NCI-H510A treated with DMSO at 0.1 percent for 48 hours (cell line): ENCODE data around the gene LYAR.
"Not testable (repeated sequence)": the region's sequence is repeated elsewhere in the genome, so short reads cannot be mapped to it uniquely, and the experiment has no call there.

Source experiments
- DNase-seq: peaks from one replicate; lab custom pipeline; 2025; lab: John Stamatoyannopoulos, UW

LYAR gene

DNA sequence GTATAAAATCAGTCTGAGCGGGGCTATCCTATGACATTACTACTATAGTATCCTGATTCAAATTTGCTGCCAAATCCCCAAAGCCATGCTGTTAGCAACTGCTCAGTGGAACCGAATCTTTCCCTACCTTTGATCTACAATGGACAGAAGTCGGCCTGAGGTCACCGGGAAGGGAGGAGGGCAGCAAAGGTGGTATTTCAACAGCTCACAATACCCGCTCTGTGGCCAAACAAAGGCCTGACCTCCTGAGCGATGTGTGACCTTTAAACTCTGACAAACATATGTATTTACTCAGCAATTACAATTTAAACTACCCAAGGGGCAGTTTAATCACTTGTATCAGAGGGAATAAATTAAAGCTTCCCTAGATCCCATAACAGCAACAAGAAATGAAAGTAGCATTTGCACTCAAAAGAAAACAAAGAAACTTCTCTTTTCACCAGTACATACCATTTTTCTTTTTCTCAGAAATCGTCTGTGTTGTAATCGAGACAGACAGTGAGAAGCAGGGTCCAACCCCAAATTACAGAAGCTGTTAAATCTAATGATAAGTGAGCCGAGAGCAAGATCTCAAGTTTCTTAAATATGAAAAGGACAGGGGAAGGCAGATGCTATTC is 30.4 kb downstream of the LYAR start:
- DNase-seq: no peak

DNA sequence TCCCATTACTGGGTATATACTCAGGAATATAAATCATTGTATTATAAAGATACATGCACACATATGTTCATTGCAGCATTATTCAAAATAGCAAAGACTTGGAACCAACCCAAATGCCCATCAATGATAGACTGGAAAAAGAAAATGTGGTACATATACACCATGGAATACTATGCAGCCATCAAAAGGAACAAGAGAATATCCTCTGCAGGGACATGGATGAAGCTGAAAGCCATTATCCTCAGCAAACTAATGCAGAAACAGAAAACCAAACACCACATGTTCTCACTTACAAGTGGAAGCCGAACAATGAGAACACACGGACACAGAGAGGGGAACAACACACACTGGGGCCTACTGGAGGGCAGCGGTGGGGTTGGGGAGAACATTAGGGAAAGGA is 32.2 kb downstream of the LYAR start:
- DNase-seq: not testable (repeated sequence)

DNA sequence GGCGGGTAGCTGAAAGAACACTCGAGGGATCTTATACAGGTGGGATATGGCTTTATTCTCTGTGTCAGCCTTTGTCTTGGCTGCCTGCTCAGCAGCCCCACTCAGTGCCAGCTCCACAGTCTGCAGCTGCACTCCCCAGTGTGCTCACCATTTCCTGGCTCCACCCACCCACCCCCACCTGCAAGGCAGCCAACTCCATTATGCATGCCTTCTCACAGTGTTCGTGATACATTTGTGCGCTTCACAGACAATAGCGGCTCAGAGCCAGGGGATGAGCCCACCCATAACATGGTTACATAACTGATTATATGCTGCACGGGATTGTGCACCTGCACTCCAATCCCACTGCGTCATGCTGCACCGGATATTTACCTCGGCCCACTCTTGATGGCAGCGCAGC is 33.2 kb downstream of the LYAR start:
- DNase-seq: no peak

DNA sequence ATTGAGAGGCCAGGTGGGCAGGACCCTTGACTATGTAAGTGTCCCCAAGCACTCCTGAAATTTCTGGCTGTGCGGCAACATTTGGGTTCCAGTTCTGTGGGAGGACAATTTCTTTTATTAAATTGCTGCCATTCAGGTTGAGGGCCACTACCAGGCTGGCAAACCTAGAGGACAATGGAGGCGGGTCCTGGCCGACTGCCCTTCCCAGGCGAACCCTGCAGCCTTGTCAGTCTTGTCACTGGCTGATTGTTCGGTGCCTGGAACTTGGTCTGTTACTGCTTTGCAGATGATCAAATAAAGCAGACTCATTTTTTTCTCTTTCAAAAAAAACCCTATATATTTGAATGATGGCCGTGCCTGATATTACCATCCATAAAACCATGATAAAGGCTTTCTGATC is 35.3 kb downstream of the LYAR start:
- DNase-seq: no peak

DNA sequence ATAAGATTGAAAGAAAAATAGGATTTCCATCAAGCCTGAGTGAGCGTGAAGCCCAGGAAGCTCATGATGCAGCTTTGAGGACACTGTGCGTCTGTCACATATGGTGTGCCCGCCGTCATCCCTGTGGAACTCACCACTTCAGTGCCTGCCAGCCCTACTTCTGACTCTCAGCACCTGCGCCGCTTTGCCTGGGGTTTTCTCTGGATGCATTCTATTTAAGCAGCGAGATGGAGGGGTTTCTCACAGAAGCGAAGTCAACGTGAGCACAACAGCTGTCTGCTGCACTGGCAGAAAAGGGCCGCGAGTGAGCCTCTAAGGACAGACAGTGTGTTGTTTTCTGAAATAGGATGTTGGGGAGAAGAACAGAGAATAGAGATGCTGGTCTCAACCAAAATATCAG is 35.8 kb downstream of the LYAR start:
- DNase-seq: no peak

DNA sequence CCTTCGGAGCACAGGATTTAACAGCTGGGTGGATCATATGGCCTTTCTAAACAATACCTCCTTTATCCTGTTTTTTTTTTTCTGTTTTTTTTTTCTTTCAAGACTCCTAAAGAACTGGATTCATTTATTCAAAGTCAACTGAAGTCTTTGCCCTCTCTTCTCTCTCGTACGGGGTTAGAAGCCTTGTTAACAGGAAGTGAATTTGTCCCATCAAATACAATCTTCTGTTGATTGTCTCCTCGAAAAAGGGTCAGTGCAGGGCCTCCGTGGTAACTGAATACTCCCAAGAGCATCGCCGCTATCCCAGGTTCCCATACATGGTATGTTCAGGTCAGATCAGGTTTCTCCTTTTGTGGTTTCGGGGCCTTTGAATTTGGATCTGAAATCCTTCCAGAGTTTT is 40.1 kb downstream of the LYAR start:
- no peak for DNase-seq

DNA sequence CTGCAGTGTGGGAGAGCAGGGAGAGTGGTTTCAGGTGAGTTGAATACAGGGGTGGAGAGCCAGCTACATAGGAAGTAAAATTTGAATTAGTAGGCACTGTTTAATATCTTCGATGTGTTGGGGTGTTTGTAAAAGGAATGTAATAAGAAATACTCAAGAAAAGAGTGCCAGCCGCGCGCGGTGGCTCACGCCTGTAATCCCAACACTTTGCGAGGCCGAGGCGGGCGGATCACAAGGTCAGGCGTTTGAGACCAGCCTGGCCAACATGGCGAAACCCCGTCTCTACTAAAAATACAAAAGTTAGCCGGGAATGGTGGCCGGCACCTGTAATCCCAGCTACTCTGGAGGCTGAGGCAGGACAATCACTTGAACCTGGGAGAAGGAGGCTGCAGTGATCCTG is 40.6 kb downstream of the LYAR start:
- not testable (repeated sequence) for DNase-seq

DNA sequence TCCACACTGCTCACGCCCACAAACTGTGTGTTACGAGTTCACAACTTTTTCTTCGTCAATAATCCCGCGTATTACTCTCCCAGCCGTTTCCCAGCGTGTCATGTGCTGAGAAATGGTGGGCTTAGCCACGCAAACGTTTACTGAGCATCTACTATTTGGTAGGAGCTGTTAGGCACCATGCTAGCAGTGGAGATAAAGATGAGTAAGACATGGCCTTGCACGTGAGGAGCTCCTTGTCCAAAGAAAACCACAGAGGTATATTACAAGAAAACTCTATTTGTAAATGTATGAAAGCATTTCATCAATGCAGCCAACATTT is 41.1 kb downstream of the LYAR start:
- no peak for DNase-seq

DNA sequence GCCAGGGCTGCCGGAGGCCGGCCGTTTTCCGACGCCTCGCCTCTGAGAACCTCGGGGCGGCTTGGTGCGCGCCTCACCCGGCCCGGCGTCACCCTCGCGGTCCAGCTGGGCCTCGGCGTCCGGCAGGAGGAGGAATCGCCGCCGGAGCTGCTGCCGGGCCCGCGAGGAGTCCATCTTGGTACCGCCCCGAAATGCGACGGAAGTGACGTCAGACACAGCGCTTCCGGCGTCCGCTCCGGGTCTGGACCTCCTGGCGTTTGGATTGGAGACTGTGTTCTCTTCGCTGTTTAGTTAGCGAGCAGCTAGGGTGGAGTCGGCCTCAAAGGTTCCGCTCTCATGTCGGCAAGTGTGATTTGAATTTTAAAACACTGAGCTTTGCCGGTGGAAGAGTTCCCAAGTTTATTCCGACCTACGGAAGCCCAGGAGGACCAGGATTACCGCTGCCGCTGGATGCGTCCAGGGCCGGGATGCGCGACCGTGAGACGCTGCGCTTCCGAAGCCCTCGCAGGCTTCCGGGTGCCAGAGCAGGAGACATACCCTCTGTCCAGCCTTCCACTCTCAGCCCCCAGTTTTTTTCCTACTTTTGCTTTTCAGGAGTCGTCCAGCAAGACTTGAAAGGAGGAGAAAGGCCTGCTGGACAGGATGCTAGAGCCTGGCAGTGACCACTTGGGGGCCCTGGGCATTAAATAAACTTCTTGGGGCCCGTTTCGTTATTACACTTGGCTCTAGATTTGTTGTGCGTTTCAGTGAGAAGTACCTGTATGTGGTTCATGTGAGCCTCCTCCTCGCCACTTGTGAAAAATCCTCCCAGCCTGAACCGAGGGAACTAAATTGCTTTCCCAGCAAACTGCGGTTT is 41.7 kb downstream of the LYAR start, which contains the start of gene TMEM128:
Gene TMEM128 (minus strand): TSS at position 195 of the 856 bp plus-strand sequence. CDS start 21 bp downstream, at position 174.
- peak; percentile 86 for DNase-seq

DNA sequence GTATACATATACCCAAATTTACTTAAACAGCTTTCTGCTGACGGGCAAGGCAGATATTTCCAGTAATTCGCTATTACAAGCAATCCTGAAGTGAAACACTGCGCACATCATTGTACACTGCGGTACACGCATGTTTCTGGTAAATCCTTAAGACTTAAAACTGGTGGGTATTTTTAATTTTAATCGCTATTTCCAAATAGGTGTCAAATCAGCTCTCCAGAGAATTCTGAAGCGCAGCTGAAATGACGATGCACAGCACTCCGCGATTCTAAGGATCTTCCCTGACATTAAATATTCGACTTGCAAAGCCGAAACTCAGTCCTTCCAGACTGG is 42.3 kb downstream of the LYAR start:
- peak; percentile 31 for DNase-seq

DNA sequence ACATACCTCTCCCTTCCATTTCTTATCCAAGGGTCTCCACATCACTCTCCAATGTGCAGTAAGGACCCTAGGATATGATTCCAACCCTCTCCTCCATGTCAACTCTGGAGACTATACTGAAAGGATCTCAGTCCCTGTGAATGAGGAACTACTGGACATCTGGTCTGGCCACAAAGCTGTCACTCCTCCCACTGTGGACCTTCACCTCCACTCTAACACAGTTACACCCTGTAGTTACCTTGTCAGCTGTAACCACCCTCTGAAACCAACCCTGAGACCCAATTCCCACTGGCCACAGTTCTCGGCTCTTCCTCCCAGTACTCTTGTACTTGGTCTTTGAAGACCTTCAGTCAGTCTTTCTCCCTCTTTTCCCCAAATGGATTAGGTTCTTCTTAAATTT is 44.8 kb downstream of the LYAR start:
- no peak for DNase-seq

DNA sequence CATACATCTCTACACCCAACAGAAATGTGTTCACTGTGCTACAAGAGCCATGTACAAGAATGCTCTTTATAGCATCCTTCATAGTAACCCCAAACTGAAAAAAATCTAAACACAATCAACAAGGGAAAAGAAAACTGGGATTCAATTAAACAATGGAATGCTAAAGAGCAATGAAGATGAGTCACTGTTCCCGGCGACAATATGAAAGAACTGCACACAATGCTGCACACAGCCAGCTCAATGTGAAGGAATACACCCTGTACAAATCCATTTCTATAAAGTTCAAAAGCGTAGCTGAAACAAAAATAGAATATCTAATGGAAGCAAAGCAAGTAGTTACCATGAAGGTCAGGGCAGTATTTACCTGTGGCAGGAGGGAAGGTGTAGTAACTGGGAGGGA is 50.4 kb downstream of the LYAR start:
- not testable (repeated sequence) for DNase-seq

DNA sequence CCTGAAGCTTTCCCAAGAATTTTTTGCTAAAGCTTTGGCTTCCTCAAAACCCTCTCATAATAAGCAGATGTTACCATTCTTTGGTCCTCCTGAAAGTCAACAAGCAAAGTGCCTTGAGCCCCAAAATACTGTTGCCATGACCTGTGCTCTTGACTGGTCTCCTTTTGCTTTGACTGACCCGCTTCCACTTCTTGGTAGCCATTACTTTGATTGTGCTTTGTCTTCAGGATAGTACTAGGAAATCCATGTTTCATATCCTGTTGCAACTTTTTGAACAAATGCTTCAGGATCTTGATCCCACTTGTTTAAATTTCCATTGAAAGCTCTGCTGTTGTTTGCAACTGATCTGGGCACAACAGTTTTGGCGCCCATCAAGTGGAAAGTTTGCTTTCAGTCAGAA is 56.3 kb downstream of the LYAR start:
- DNase-seq: no peak

DNA sequence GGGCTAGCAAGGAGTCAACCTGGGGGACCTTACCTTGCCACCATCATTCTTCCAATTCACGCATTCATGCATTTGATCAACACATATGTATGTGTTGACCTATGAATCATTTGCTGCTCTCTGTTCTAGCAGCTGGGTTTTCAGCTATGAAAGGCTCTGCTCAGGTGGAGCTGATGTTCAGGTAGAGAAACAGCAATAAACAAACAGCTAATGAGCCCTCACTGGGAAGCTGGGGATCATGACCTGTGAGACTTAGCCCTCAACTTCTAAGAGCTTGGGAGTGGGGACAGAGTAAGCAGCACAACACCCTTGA is 61.6 kb downstream of the LYAR start:
- DNase-seq: no peak

DNA sequence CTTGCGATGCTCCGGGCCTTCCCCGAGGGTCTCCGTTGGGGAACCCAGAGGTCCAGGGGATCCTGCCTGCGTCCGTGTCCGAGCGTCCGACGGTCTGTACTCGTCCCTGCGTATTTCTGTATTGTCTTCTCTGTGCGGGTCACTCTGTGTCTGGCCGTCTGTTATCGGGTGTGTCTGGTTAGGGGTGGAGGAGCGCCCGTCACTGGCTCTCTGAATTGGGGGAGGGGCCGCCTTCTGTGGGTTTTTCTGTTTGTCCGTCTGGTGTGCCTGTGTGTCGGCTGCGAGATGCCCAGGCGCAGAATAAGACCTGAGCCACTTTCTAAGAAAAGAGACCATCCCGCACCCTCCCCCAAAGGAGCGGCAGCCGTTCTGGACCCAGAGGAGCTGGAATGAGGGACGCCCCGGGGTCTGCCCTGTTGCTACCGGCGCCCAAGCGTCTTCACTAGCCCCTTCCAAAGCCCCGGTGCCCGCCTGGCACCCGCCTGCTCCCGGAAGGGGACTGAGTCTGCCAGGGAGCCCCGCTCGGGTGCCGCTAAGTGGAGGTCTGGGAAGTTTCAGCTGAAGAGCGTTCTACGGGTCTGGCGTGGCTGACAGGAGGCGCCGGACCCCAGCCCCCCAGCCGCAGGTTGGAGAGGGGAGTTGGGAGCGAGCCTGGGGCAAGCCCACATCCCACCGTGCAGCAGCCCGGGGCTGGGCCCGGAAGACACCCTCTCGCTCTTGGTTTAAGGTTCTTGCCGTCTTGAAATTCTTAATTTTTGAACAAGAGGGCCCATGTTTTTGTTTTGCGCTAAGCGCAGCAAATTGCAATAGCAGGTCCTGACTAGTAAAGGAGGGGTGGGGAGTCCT is 62.2 kb downstream of the LYAR start:
- DNase-seq: no peak

DNA sequence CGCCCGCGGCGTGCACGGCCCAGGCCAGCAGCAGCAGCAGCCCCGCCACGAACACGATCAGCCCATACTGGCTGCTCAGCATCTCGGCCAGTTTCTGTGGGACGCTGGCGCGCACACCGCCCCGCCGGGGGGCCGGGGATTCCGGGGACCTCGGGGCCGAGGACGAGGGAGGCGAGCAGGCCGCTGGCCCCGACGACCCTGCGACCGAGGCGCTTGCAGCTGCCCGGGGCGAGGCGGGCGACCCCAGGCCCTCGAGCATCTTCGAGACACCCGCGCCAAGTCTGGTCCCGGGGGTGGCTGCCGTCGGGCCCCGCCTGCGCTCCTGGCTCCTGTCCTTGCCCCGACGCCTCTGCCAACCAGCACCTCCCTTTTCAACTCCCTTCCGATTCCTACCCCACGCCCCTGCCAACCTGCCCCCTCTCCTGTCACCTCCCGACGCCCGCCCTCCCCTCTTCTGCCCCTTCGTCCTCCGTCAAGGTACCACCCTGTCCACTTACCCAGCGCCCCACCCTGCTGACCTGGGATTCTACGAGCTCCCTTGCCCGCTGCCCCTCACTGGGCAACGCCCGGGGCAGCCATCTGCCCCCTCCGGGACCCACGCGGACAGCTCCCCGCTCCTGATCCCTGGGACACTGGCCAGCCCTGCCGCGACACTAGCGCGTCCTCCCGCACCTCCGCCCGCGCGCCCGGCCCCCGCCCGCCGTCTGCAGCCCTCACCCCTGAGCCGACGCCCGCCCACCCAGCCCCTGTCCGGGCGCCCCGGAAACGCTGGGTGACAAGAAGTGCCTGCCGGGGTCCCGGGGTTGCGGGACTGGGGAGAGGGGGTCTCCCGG is 63.1 kb downstream of the LYAR start, which contains the start of gene OTOP1:
Gene OTOP1 (minus strand): TSS at position 324 of the 833 bp plus-strand sequence. CDS start 65 bp downstream, at position 259.
- DNase-seq: no peak

DNA sequence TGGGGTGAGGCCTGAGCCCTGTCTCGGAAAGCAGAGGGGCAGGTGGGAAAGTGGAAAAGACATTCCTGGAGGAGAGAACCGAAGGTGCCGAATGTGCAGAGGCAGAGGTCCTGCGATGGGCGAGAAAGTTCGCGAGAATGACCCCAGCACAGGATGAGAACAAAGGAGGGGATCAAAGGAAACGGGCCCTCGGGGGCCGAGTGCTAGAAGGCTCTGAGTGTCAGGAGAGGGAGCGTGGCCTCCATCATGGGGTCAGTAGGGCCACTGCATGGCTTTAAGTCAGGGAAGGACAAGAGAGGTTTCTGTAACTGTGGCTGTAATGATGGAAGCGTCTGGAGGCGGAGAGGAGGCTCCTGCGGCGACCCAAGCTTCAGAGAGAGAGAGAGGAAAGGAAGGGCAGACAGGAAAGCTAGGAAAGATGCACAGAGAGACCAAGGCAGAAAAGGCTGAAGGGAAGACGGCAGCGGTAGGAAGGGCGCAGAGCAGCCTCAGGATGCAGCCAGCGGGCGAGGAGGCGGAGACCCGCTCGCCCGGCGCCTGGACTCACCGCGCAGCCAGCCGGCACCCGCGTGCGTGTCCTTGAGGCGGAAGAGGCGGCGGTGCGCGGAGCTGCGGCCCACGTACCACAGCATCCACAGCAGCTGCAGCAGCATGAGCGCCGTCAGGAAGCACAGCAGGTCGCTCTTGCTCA is 63.9 kb downstream of the LYAR start:
- DNase-seq: no peak
